Sigmoid colon (tissue), 7 donors: Measurements from ENCODE around the gene TNNT3. TPM values are rescaled to one million over a fixed set of nuclear protein-coding genes. Genes with fewer than 3 reads are reported as not detected.

Experiments used
- DNase-seq: peaks from one replicate; pipeline ENCODE4 v3.0.0-alpha.2; 2019
- H3K27ac ChIP-seq, 4 donors: fragments of 200-600 bp; sonication (generic); one replicate each; pipeline ENCODE4 v1.5.1; 2016 to 2019; ENCODE audit warnings: mild to moderate bottlenecking in 1 of 4
- H3K27me3 ChIP-seq, 3 donors: fragments of 200-600 bp; sonication (generic); one replicate each; pipeline ENCODE4 v1.5.1; 2019; ENCODE audit warnings: mild to moderate bottlenecking in 1 of 3
- H3K36me3 ChIP-seq, 4 donors: fragments of 200-600 bp; sonication (generic); one replicate each; pipeline ENCODE4 v1.5.1; 2016 to 2019
- H3K4me1 ChIP-seq, 4 donors: fragments of 200-600 bp; sonication (generic); one replicate each; pipeline ENCODE4 v1.5.1; 2017 to 2019
- H3K4me3 ChIP-seq, 4 donors: fragments of 200-600 bp; sonication (generic); one replicate each; pipeline ENCODE4 v1.5.1; 2017 to 2019; ENCODE audit warnings: mild to moderate bottlenecking in 2 of 4, moderate library complexity in 1 of 4
- H3K9me3 ChIP-seq, 4 donors: fragments of 200-600 bp in 3 of 4; sonication (generic) in 3 of 4; one replicate each; pipeline versions ENCODE4 v1.5.1 to v1.6.1; 2013 to 2019
- CTCF ChIP-seq, 4 experiments: fragments of 450-650 bp in 3 of 4; fragments of 200-600 bp in 1 of 4; IDR thresholded peaks; one replicate each; pipeline ENCODE4 v1.5.1; 2016 to 2019; ENCODE audit warnings: antibody characterized with exemption in 4 of 4, mild to moderate bottlenecking in 3 of 4, moderate library complexity in 2 of 4
- EP300 ChIP-seq, 4 donors: sonication (generic); formaldehyde crosslinking; IDR thresholded peaks; one replicate each; pipeline ENCODE4 v1.6.1; 2017; ENCODE audit warnings: antibody characterized with exemption in 4 of 4
- POLR2A ChIP-seq, 2 donors: fragments of 450-650 bp; IDR thresholded peaks; one replicate each; pipeline ENCODE4 v1.6.1; 2016; ENCODE audit warnings: antibody characterized with exemption in 2 of 2, mild to moderate bottlenecking in 2 of 2, moderate library complexity in 2 of 2
- POLR2AphosphoS5 ChIP-seq, 4 donors: sonication (generic); formaldehyde crosslinking; IDR thresholded peaks; one replicate each; pipeline ENCODE4 v1.6.1; 2017; ENCODE audit warnings: antibody characterized with exemption in 4 of 4
- WGBS, 2 donors: extraction: QIAGEN DNeasy Blood & Tissue Kit; methylation state at CpG; one replicate each; pipeline ENCODE4 v1.1.7; 2013; 5-methylcytosine and 5-hydroxymethylcytosine counted together
- intact Hi-C: fragments of 100-400 bp; cut with DNase I; formaldehyde crosslinking; loops from one replicate; pipeline ENCODE4 v1.15.1; 2023
- polyA plus RNA-seq, 3 donors: library from polyadenylated mRNA; stranded (reverse); fragments of 200-250 nt; gene quantifications; one replicate each; pipeline ENCODE4 v1.2.3, GENCODE V29; 2013
- total RNA-seq, 4 donors: library from RNA; depleted of rRNA; stranded (reverse); fragments of >200 nt; gene quantifications; one replicate each; pipeline ENCODE4 v1.1.0, GENCODE V29; 2016
- donor health status: healthy with polysubstance abuse.
- donor health status: Bipolar disorder and iron deficiency.
- donor health status: healthy.

The TNNT3 gene
- total and polyA plus RNA-seq, 7 donors = 1.2 to 17.2 (median 4.4) TPM; not detected in 1

- H3K36me3 ChIP-seq = no peaks in the 10 kb centered on the region
- H3K9me3 ChIP-seq = no peaks in the 10 kb centered on the region
- intact Hi-C loops = no loop called here
- H3K27ac ChIP-seq = no peak overlapping the region
- no peak for TF ChIP-seq POLR2AphosphoS5 (IDR thresholded peaks at IDR 0.05)
- no peak for TF ChIP-seq POLR2A (IDR thresholded peaks at IDR 0.05)
- TF ChIP-seq EP300 (IDR thresholded peaks at IDR 0.05) = no peak
- no peak for TF ChIP-seq CTCF (IDR thresholded peaks at IDR 0.05)
- peak; percentile 18 for DNase-seq
- H3K4me1 ChIP-seq = no peaks in the 10 kb centered on the region
- H3K4me3 ChIP-seq = no peak overlapping the region
- H3K27me3 ChIP-seq = no peaks in the 10 kb centered on the region
- WGBS, 2 donors = 72% methylated on average over 3 of the region's 29 CpGs; no CpG with 5 or more reads in 1 of the 2 donors
Observed at GRCh38 chr11:1952806-1953482, 33.4 kb downstream of the TNNT3 start.

DNA sequence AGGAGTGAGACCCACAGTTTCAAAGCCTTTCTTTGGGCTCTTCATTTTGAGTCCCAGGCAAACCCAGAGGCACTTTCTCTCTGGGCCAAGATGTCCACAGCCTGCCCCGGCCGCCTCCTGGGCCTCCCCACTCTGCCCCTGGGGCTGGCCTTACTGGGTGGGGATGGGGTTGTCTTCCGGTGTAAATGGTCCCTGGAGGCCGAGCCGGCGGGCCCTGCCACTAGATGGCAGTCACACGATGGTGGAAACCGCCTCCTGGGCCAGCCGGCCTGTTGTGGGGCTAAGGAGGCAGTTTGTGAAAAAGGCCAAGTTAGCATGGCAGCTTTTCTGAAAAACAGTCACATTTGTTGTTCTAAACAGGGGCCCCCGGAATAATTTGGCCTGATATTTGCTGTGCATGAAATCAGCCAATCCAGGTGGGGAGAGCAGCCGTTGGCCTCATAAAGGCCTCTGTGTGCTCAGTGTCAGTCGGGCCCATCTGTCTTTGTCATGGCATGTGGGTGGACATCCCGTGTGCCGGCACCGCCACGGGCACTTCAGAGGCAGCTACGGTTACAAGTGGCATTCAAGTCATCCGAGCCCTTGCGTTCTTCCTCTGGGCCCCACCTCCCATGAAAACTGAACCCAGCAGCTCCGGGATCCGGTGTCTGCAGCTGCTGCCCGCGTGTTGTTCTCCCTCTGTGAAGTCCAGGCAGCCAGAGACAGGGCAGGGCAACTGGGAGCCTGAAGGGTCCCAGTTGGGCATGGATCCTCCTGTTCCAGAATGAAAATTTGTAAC, 34.2 kb downstream of the TNNT3 start:
- H3K27ac ChIP-seq = no peak overlapping the region
- no peak overlapping the region for H3K4me3 ChIP-seq
- intact Hi-C loops = no loop called here
- TF ChIP-seq EP300 (IDR thresholded peaks at IDR 0.05) (no peak), CTCF (IDR thresholded peaks at IDR 0.05) (peak in 1 of 4 experiments; percentile 21)
- no peaks in the 10 kb centered on the region for H3K9me3 ChIP-seq
- no peaks in the 10 kb centered on the region for H3K36me3 ChIP-seq
- H3K4me1 ChIP-seq = no peaks in the 10 kb centered on the region
- 47 to 93% methylated on average over 6 to 15 of the region's 23 CpGs for WGBS, 2 donors
- H3K27me3 ChIP-seq = no peaks in the 10 kb centered on the region
- DNase-seq = peak; percentile 38

DNA sequence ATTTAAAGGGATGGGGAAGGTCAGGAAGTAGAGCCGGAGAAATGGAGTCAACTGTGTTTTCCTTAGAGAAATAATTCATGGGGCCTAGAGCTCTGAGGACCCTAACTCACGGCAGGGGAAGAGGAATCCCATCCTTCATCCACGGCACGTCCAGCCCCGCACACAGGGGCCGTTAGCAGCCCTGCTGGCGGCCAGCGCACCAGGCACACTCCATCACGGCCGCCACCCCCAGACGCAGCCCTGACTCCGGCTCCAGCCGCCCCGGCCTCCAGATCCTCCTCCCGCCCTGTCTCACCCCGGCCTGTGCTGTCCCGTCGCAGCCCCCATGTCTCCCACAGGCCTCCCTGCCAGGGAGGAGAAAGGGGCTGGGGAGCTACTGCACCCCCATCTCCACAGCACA, 38.9 kb downstream of the TNNT3 start:
- DNase-seq = no peak
- intact Hi-C loops = no loop called here
- no peak overlapping the region for H3K4me3 ChIP-seq
- H3K36me3 ChIP-seq = no peaks in the 10 kb centered on the region
- no CpG with 5 or more reads among the region's 18 CpGs for WGBS, 2 donors
- no peak overlapping the region for H3K27ac ChIP-seq
- H3K4me1 ChIP-seq = no peaks in the 10 kb centered on the region
- H3K27me3 ChIP-seq = no peaks in the 10 kb centered on the region
- H3K9me3 ChIP-seq = no peaks in the 10 kb centered on the region
- TF ChIP-seq POLR2AphosphoS5 (IDR thresholded peaks at IDR 0.05) (no peak), EP300 (IDR thresholded peaks at IDR 0.05) (no peak), POLR2A (IDR thresholded peaks at IDR 0.05) (no peak), CTCF (IDR thresholded peaks at IDR 0.05) (no peak)

- no peaks in the 10 kb centered on the region for H3K27me3 ChIP-seq
- no peak overlapping the region for H3K27ac ChIP-seq
- intact Hi-C loops = no loop called here
- H3K36me3 ChIP-seq = no peaks in the 10 kb centered on the region
- peak; percentile 17 for DNase-seq
- no peak overlapping the region for H3K4me3 ChIP-seq
- no peaks in the 10 kb centered on the region for H3K9me3 ChIP-seq
- 84 to 90% methylated on average over 5 to 8 of the region's 17 CpGs for WGBS, 2 donors
- no peaks in the 10 kb centered on the region for H3K4me1 ChIP-seq
- TF ChIP-seq EP300 (IDR thresholded peaks at IDR 0.05) (no peak), POLR2A (IDR thresholded peaks at IDR 0.05) (no peak), CTCF (IDR thresholded peaks at IDR 0.05) (no peak), POLR2AphosphoS5 (IDR thresholded peaks at IDR 0.05) (no peak)
Observed at GRCh38 chr11:1959786-1960185, 40.3 kb downstream of the TNNT3 start.
